Thoracic aorta (tissue), 2 donors: ENCODE results near the gene MLLT10. TPM values are rescaled to one million over a fixed set of nuclear protein-coding genes. Genes with fewer than 3 reads are reported as not detected.

Experiments used
- ATAC-seq: fragments of 150-250 bp; one replicate; pipeline ENCODE4 v1.8.0; 2017; ENCODE audit warnings: low read depth; ENCODE audit not compliant: insufficient number of reproducible peaks, low FRiP score
- DNase-seq: peaks from one replicate; pipeline ENCODE4 v3.0.0-alpha.2; 2020; ENCODE audit warnings: low spot score
- H3K27ac ChIP-seq, 2 donors: fragments of 200-600 bp; sonication (generic); 1 replicate in 1 of 2; 2 replicates in 1 of 2; pipeline ENCODE4 v1.5.1; 2016; ENCODE audit warnings: mild to moderate bottlenecking in 2 of 2, moderate library complexity in 2 of 2
- H3K27me3 ChIP-seq: fragments of 200-600 bp; sonication (generic); replicated peaks from 2 replicates; pipeline ENCODE4 v1.6.0; 2016; ENCODE audit warnings: mild to moderate bottlenecking; ENCODE audit not compliant: insufficient read depth
- H3K36me3 ChIP-seq: fragments of 200-600 bp; sonication (generic); one replicate; pipeline ENCODE4 v1.5.1; 2016
- H3K4me1 ChIP-seq, 2 donors: fragments of 200-600 bp; sonication (generic); 1 replicate in 1 of 2; 2 replicates in 1 of 2; pipeline versions ENCODE4 v1.5.1 to v1.6.0; 2016; ENCODE audit warnings: low read depth in 2 of 2, mild to moderate bottlenecking in 1 of 2; ENCODE audit not compliant: control insufficient read depth in 1 of 2
- H3K4me3 ChIP-seq: fragments of 200-600 bp; sonication (generic); 2 replicates; pipeline ENCODE4 v1.5.1; 2016; ENCODE audit warnings: mild to moderate bottlenecking
- H3K9me3 ChIP-seq: fragments of 200-600 bp; sonication (generic); 2 replicates; pipeline ENCODE4 v1.5.1; 2016
- CTCF ChIP-seq: fragments of 200-600 bp; sonication (generic); IDR thresholded peaks from one replicate; pipeline ENCODE4 v1.5.1; 2019; ENCODE audit warnings: antibody characterized with exemption
- total RNA-seq, 2 donors: library from RNA; depleted of rRNA; stranded (reverse); fragments of >200 nt; gene quantifications; one replicate each; pipeline versions ENCODE4 v1.1.0 to v1.2.3, GENCODE V29; 2016

MLLT10 gene
- total RNA-seq = 10 to 100 TPM; 35.1 to 54.7 TPM

- H3K4me1 ChIP-seq = peaks cover 10 to 24% of the 10 kb centered on the region in 2 donors
- peaks cover 5% of the 10 kb centered on the region for H3K36me3 ChIP-seq
- DNase-seq = peak; percentile 66
- H3K9me3 ChIP-seq = no peaks in the 10 kb centered on the region
- peak; percentile 67 for TF ChIP-seq CTCF
- peak within 1 kb of the TSS; percentile 78 for H3K4me3 ChIP-seq
- H3K27me3 ChIP-seq = no peaks in the 10 kb centered on the region
- ATAC-seq = peak; percentile 92
- peak within 1 kb of the TSS; percentile 90 to 93 for H3K27ac ChIP-seq
Measured at GRCh38 chr10:21533467-21534279, at the start of gene MLLT10. MLLT10 (plus strand) TSS chr10:21534232; CDS start chr10:21534645, 413 bp downstream.

GRCh38 chr10:21487416-21488180, 46.4 kb upstream of the MLLT10 start:
- Histone ChIP-seq H3K27me3 (no peaks in the 10 kb centered on the region), H3K4me3 (no peak overlapping the region), H3K27ac (no peak overlapping the region), H3K4me1 (no peaks in the 10 kb centered on the region), H3K36me3 (no peaks in the 10 kb centered on the region), H3K9me3 (no peaks in the 10 kb centered on the region)
- no peak for ATAC-seq
- TF ChIP-seq CTCF = no peak
- no peak for DNase-seq

- H3K4me1 ChIP-seq = no peaks in the 10 kb centered on the region
- no peak overlapping the region for H3K27ac ChIP-seq
- no peaks in the 10 kb centered on the region for H3K27me3 ChIP-seq
- H3K4me3 ChIP-seq = no peak overlapping the region
- no peak for DNase-seq
- no peak for TF ChIP-seq CTCF
- H3K9me3 ChIP-seq = no peaks in the 10 kb centered on the region
- no peak for ATAC-seq
- no peaks in the 10 kb centered on the region for H3K36me3 ChIP-seq
Measured at GRCh38 chr10:21488246-21488956, 45.6 kb upstream of the MLLT10 start.

GRCh38 chr10:21488957-21489446, 45.0 kb upstream of the MLLT10 start:
- Histone ChIP-seq H3K9me3 (no peaks in the 10 kb centered on the region), H3K36me3 (no peaks in the 10 kb centered on the region), H3K27ac (no peak overlapping the region), H3K4me3 (no peak overlapping the region), H3K4me1 (no peaks in the 10 kb centered on the region), H3K27me3 (no peaks in the 10 kb centered on the region)
- DNase-seq (no peak), ATAC-seq (no peak)
- TF ChIP-seq CTCF = no peak
